HG03378 (cell line): ENCODE results near the gene S1PR4.
"Not testable (repeated sequence)": the region's sequence is repeated elsewhere in the genome, so short reads cannot be mapped to it uniquely, and the experiment has no call there.

Experiments
- ATAC-seq: cut with Tn5 transposase; IDR thresholded peaks from one replicate; pipeline ENCODE4 v1.9.1; 2021; ENCODE audit warnings: mild to moderate bottlenecking, moderate library complexity; ENCODE audit not compliant: unreplicated experiment

The S1PR4 gene

DNA sequence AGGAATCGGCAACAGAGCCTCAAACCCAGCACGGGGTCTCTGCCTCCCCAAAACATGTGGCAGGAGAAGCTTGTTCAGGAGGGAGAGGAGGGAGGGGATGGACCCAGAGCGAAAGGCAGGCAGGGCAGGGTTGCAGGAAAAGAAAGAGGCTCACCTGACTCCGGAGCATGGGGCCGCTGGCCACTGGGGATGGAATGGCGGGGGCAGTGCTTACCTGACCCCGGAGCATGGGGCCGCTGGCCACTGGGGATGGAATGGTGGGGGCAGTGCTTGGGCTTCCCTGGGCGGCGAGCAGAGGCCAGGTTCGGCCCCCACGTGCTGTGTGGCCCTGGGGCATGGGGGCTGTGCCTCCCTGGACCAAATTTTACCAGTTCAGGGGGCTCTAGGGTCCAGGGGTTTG is 32.6 kb downstream of the S1PR4 start:
- no peak for ATAC-seq

DNA sequence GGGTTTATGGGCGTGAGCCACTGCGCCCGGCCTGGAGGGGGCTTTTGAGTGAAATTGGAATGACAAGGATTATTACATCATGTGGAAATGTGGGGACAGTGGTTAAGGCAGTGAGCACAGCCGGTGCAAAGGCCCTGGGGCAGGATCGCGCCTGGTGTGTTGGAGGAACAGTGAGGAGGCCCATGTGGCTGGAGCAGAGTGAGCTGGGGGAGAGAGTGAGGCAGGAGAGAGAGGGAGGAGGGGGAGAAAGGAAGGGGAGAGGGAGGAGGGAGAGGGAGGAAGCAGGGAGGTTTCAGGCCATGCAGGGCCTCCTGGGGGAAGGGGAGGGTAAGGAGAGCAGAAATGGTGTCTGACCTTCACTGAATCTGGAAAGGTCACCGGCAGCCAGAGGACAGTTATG is 34.6 kb downstream of the S1PR4 start:
- no peak for ATAC-seq

DNA sequence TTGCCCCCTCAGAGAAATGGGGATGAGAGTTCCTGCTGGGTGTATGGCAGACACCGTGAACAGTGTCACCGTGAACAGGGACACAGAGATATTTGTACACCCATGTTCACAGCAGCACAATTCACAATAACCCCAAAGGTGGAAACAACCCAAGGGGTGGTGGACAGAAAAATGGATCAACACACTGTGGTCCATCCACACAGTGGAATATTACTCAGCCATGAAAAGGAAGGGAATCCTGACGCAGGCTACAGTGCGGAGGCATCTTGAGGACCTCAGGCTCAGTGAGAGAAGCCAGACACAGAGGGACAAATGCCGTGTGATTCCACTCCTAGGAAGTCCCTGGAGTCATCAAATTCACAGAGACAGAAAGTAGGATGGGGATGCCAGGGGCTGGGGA is 38.3 kb downstream of the S1PR4 start:
- ATAC-seq: no peak

DNA sequence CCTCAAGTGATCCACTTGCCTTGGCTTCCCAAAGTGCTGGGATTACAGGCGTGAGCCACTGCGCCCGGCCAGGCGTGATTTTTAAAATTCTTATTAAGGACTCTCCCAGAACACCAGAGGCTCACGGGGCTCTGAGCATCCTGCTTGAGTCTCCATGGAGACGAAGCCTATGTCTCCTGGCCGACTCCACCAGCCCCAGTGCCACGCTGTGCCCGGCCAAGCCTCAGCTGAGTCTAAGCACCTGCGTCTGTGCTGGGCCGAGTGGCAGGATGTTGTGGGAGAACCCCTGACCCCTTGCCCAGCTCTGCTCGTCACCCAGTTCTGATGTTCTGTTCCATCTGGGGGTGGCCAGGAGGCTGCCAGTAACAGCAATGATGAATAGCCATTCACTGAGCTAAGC is 42.0 kb downstream of the S1PR4 start:
- no peak for ATAC-seq

DNA sequence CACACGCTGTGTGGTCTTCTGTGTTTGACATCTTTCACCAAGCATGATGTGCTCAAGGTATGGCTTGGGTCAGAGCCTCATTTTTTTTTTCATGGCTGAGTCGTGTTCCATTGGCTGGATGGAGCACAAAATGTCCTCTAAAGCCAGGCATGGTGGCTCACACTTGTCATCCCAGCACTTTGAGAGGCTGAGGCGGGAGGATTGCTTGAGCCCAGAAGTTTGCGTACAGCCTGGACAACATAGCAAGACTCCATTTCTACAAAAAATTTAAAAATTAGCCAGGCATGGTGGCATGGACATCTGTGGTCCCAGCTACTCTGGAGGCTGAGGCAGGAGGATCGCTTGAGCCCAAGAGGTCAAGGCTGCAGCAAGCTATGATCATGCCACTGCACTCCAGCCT is 43.0 kb downstream of the S1PR4 start:
- ATAC-seq: not testable (repeated sequence)

DNA sequence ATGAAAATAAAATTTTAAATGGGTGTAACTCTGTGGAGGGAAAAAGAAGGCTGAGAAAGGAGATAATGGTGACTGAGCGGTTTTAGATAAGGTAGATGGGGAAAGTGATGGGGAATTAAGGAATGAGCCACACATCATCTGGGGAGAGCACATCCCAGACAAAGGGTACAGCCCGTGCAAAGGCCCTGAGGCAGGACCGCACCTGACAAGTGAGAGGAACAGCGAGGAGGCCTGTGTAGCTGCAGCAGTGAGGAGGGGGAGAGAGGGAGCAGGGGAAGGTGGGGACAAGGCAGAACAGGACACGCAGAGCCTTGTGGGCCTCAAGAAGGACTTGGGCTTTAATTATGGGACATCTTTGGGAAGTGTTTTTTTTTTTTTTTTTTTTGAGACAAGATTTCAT is 44.1 kb downstream of the S1PR4 start:
- no peak for ATAC-seq

DNA sequence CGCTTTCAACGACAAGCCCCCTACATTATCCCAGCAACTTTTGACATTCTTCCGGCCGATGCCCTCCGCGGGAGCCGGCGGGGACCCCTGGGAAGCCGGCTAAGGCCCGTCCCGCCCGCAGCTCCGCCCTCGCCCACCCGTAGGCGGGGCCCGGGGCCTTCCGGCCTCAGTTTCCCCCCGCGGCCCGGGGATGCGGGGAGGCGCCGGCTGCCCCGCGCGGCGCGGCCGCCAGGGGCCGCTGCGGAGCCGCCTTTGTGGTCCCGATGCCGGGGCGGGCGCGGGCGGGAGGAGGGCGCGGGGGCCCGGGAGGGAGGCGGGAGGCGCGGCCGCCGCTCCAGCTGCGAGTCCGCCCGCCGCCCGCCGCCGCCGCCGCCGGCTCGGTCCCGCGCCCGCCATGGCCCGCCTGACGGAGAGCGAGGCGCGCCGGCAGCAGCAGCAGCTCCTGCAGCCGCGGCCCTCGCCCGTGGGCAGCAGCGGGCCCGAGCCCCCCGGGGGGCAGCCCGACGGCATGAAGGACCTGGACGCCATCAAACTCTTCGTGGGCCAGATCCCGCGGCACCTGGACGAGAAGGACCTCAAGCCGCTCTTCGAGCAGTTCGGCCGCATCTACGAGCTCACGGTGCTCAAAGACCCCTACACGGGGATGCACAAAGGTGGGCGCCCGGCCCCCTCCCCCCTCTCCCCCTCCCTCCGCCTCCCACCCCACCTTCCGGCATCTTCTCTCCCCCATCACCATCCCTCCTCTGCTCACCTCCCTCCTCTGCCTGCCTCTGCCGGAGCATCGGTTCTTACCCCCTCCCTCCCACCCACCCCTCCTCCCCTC is 46.0 kb downstream of the S1PR4 start, which contains the start of gene CELF5:
Gene CELF5 (plus strand): TSS at position 316 of the 823 bp plus-strand sequence. CDS start 79 bp downstream, at position 395.
- no peak for ATAC-seq

DNA sequence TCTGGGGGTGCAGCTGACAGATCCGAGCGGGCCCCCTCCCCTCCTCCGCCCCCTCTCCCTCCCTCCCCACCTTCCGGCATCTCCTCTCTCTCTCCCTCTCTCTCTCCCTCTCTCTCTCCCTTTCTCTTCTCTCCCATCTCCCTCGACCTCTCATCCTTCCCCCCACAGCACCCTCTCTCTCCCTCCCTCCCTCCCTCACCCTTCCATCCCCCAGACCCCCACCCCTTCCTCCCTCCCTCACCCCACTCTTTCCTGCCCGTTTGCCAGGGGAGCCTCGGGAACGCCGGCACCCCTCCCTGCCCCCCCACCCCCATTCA is 46.6 kb downstream of the S1PR4 start:
- ATAC-seq: no peak

DNA sequence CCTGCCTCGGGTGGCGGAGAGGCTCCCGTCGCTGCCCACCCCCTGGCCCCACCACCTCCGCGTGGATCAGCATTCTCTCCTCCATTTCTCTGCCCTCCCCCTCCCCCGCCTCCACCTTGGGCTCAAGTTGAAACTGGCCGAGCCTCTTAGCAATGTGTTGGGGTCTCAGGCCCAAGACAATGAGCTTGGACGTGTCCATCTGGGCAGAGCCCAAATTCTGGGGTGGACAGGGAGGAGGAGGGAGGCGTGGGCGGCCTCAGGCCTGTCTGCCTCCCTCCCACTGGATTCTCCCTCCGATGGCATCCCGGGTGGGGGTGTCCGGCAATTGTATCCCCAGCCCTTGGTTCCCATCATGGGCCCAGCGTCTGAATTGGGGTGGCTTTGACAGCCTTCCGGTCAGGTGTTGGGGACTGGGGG is 47.1 kb downstream of the S1PR4 start:
- ATAC-seq: no peak

DNA sequence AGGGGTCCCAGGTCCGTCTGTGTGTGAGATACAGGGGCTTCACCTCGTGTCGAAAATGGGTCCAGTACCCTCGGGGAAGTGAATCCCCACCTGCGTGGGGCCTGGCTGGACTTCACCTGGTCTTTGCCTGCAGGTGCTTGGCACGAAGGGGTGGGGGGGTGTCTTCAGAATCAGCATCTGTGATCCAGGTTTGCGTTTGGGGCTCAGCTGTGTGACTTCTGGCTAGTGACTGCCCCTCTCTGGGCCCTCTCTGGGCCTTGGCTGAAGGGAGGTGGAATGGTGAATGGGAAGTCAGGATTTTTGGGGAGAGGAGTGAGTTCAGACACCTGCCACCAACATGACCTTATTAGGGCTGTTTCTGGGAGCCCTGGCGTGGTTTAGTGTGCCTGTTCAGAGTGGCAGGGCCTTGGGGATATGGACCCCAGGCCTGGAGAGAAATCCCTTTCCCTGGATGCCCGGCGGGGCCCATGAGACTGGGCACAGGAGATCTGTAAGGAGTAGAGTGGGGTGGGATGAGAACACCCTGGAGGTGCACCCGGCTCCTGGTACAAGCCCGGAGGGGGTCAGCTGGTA is 48.6 kb downstream of the S1PR4 start:
- no peak for ATAC-seq

DNA sequence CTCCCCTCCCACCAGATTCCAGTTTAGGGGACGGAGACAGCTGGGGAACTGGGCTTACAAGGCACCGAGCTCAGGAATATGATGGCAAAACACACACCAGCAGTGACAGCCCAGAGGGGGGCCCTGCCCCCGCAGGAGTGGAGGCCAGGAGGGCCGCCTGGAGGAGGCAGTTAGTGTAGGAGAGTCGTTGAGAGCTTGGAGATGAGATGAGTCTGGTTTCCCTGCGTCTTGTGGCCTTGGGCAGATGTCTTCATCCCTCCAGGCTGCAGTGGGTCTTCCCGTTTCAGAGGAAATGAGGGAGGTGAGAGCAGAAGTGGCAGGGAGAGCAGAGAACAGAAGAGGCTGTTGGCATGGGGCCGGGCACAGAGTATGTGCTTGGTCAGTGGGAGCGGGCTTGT is 50.8 kb downstream of the S1PR4 start:
- no peak for ATAC-seq
